SU-DHL-6 (cell line): ENCODE results near the gene CHMP6.

Experiments used
- H2AFZ ChIP-seq: fragments of 200-600 bp; sonication (generic); 2 replicates; pipeline ENCODE4 v1.6.1; 2014; ENCODE audit warnings: low read depth, mild to moderate bottlenecking, moderate library complexity, mixed read lengths, antibody characterized with exemption, low read length; ENCODE audit not compliant: severe bottlenecking
- H3F3A ChIP-seq: fragments of 200-600 bp; shearing (Covaris generic); 2 replicates; pipeline ENCODE4 v1.6.0; 2016; ENCODE audit warnings: antibody characterized with exemption, mild to moderate bottlenecking; ENCODE audit not compliant: insufficient read depth
- H3K27ac ChIP-seq: fragments of 200-600 bp; sonication (generic); 2 replicates; pipeline ENCODE4 v1.5.1; 2016; ENCODE audit warnings: low read depth, mild to moderate bottlenecking, low read length, moderate library complexity, mixed read lengths
- H3K27me3 ChIP-seq: fragments of 200-600 bp; sonication (generic), shearing (Covaris generic); 2 replicates; pipeline ENCODE4 v1.6.0; 2014; ENCODE audit warnings: mild to moderate bottlenecking, low read length
- H3K36me3 ChIP-seq: fragments of 200-600 bp; sonication (generic); 2 replicates; pipeline ENCODE4 v1.6.1; 2014; ENCODE audit warnings: mild to moderate bottlenecking, low read length, mixed read lengths
- H3K4me2 ChIP-seq: fragments of 300-600, 200-600 bp; shearing (Covaris generic), sonication (generic); 2 replicates; pipeline ENCODE4 v1.6.0; 2014; ENCODE audit warnings: low read length, low read depth, mild to moderate bottlenecking; ENCODE audit not compliant: poor library complexity, severe bottlenecking
- H3K4me3 ChIP-seq: fragments of 200-600 bp; sonication (generic); 2 replicates; pipeline ENCODE4 v1.5.1; 2014; ENCODE audit warnings: antibody characterized with exemption, low read length, mild to moderate bottlenecking, mixed read lengths; ENCODE audit not compliant: insufficient read depth, poor library complexity, severe bottlenecking
- H3K79me2 ChIP-seq: fragments of 200-600 bp; sonication (generic); 2 replicates; pipeline ENCODE4 v1.6.1; 2014; ENCODE audit warnings: mild to moderate bottlenecking, low read length, moderate library complexity; ENCODE audit not compliant: insufficient read depth
- H3K9ac ChIP-seq: fragments of 200-600 bp; sonication (generic); 2 replicates; pipeline ENCODE4 v1.7.0; 2014; ENCODE audit warnings: mild to moderate bottlenecking, low read length
- H3K9me2 ChIP-seq: fragments of 200-600 bp; sonication (generic); replicated peaks from 2 replicates; pipeline ENCODE4 v1.6.1; 2014; ENCODE audit warnings: low read length; ENCODE audit not compliant: insufficient read depth
- H3K9me3 ChIP-seq: fragments of 200-600 bp; sonication (generic); 2 replicates; pipeline ENCODE4 v1.6.1; 2014; ENCODE audit warnings: low read length, mixed read lengths; ENCODE audit not compliant: insufficient read depth
- H4K20me1 ChIP-seq: fragments of 200-600 bp; sonication (generic); 2 replicates; pipeline ENCODE4 v1.6.1; 2014; ENCODE audit warnings: low read depth, mild to moderate bottlenecking, antibody characterized with exemption, low read length, moderate library complexity, mixed read lengths
- CTCF ChIP-seq: fragments of 200-600 bp; sonication (generic); IDR thresholded peaks from one replicate; pipeline ENCODE4 v1.5.1; 2017; ENCODE audit warnings: antibody characterized with exemption, mild to moderate bottlenecking, low read length, moderate library complexity; ENCODE audit not compliant: insufficient read depth, poor library complexity, severe bottlenecking
- EZH2phosphoT487 ChIP-seq: fragments of 200-600 bp; sonication (generic), shearing (Covaris generic); conservative IDR thresholded peaks from 2 replicates; pipeline ENCODE4 v1.6.1; 2018; ENCODE audit warnings: mild to moderate bottlenecking, antibody characterized with exemption, low read length, moderate library complexity, mixed read lengths

Gene CHMP6

GRCh38 chr17:81036197-81036941, 44.7 kb downstream of the CHMP6 start:
- Histone ChIP-seq H3K4me2 (no peak overlapping the region), H2AFZ (no peak overlapping the region), H4K20me1 (no peaks in the 10 kb centered on the region), H3K27me3 (peaks cover 5% of the 10 kb centered on the region; the same call in 1 of the 2 replicates), H3K27ac (no peak overlapping the region), H3K9ac (no peak overlapping the region), H3K9me2 (no peaks in the 10 kb centered on the region), H3F3A (no peaks in the 10 kb centered on the region), H3K4me3 (no peak overlapping the region), H3K79me2 (no peaks in the 10 kb centered on the region), H3K9me3 (no peaks in the 10 kb centered on the region), H3K36me3 (no peaks in the 10 kb centered on the region)
- TF ChIP-seq EZH2phosphoT487 (no peak), CTCF (no peak)

- Histone ChIP-seq H3K79me2 (no peaks in the 10 kb centered on the region), H3K27ac (no peak overlapping the region)
- TF ChIP-seq CTCF (no peak), EZH2phosphoT487 (no peak)
Observed at GRCh38 chr17:81037026-81037797, 45.6 kb downstream of the CHMP6 start.

GRCh38 chr17:81037798-81038733, 46.4 kb downstream of the CHMP6 start:
- Histone ChIP-seq H3K27ac (no peak overlapping the region), H3K9me2 (no peaks in the 10 kb centered on the region), H3K4me3 (no peak overlapping the region), H3K27me3 (peaks cover 5% of the 10 kb centered on the region; the same call in 1 of the 2 replicates), H3F3A (no peaks in the 10 kb centered on the region), H3K9me3 (no peaks in the 10 kb centered on the region), H2AFZ (no peak overlapping the region), H4K20me1 (no peaks in the 10 kb centered on the region), H3K36me3 (no peaks in the 10 kb centered on the region), H3K9ac (no peak overlapping the region), H3K79me2 (no peaks in the 10 kb centered on the region), H3K4me2 (no peak overlapping the region)
- no peak for TF ChIP-seq CTCF
- no peak for TF ChIP-seq EZH2phosphoT487

More at GRCh38 chr17:81037026-81037797, 45.6 kb downstream of the CHMP6 start:
- no peaks in the 10 kb centered on the region for H3F3A ChIP-seq
- no peak overlapping the region for H3K4me3 ChIP-seq
- no peak overlapping the region for H3K9ac ChIP-seq
- no peaks in the 10 kb centered on the region for H3K9me3 ChIP-seq
- H2AFZ ChIP-seq: no peak overlapping the region
- H3K36me3 ChIP-seq: no peaks in the 10 kb centered on the region
- H3K27me3 ChIP-seq: peaks cover 5% of the 10 kb centered on the region; the same call in 1 of the 2 replicates
- no peaks in the 10 kb centered on the region for H3K9me2 ChIP-seq
- H4K20me1 ChIP-seq: no peaks in the 10 kb centered on the region
- H3K4me2 ChIP-seq: no peak overlapping the region
